Measurements from ENCODE around the gene PRSS37. TPM values are rescaled to one million over a fixed set of nuclear protein-coding genes. Genes with fewer than 3 reads are reported as not detected.

Gene PRSS37
- polyA plus RNA-seq, 1 donor, result not detected

DNA sequence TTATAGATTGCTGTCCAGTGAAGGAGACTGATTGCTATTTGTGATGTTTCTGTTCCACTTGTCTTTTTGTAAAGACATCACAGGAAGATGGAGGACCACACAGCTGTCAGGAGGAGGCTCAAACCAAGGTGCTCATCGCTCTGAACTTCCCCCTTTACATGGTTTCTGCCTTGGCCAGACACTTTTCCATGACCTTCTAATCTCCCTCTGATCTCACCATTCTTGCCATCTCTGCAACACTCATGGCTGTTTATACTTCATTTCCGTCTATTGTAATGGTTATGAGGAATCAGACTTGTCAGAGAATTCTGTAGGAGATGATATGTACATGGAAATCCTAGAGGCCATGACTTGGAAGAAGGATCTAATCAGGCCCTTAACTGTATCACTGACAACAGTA is 53.0 kb downstream of the PRSS37 start:
- no peak for DNase-seq (ENCODE audit: low read depth)

Other genes with a start within 250 kb of the PRSS37 start
- 7.7 TPM for gene DENND11, start 139.3 kb downstream of the PRSS37 start, polyA plus RNA-seq (ENCODE audit: insufficient read length)
- 0.09 TPM for gene WEE2, start 133.1 kb downstream of the PRSS37 start, polyA plus RNA-seq (ENCODE audit: insufficient read length)
- 87.4 TPM for gene SSBP1, start 103.1 kb downstream of the PRSS37 start, polyA plus RNA-seq (ENCODE audit: insufficient read length)
- 0.38 TPM for gene TAS2R3, start 77.4 kb downstream of the PRSS37 start, polyA plus RNA-seq (ENCODE audit: insufficient read length)
- gene TAS2R4, start 64.8 kb downstream of the PRSS37 start, polyA plus RNA-seq (ENCODE audit: insufficient read length), result 1.3 TPM
- 2.4 TPM for gene TAS2R5, start 51.3 kb downstream of the PRSS37 start, polyA plus RNA-seq (ENCODE audit: insufficient read length)
- not detected for gene OR9A4, start 74.9 kb upstream of the PRSS37 start, polyA plus RNA-seq (ENCODE audit: insufficient read length)
- 0.28 TPM for gene CLEC5A, start 105.5 kb upstream of the PRSS37 start, polyA plus RNA-seq (ENCODE audit: insufficient read length)
- not detected for gene TAS2R38, start 132.3 kb upstream of the PRSS37 start, polyA plus RNA-seq (ENCODE audit: insufficient read length)
- 0.33 TPM for gene MGAM, start 154.4 kb upstream of the PRSS37 start, polyA plus RNA-seq (ENCODE audit: insufficient read length)